Parathyroid adenoma (tissue), 2 donors: ENCODE results near the gene TMEM63C.

Experiments
- H2AFZ ChIP-seq: fragments of 300-600 bp; sonication (generic); one replicate; pipeline ENCODE4 v1.7.0; 2017; ENCODE audit warnings: antibody characterized with exemption, mild to moderate bottlenecking
- H3K27ac ChIP-seq: fragments of 300-600 bp; sonication (generic); one replicate; pipeline ENCODE4 v1.7.0; 2017
- H3K27me3 ChIP-seq: fragments of 300-600 bp; sonication (generic); one replicate; pipeline ENCODE4 v1.7.0; 2017; ENCODE audit warnings: low read length; ENCODE audit not compliant: control insufficient read depth, insufficient read depth
- H3K36me3 ChIP-seq: fragments of 300-600 bp; sonication (generic); one replicate; pipeline ENCODE4 v1.7.0; 2017; ENCODE audit warnings: low read length; ENCODE audit not compliant: control insufficient read depth, insufficient read depth
- H3K4me1 ChIP-seq: fragments of 300-600 bp; sonication (generic); one replicate; pipeline ENCODE4 v1.7.0; 2017; ENCODE audit warnings: control low read depth
- H3K4me2 ChIP-seq: fragments of 300-600 bp; sonication (generic); one replicate; pipeline ENCODE4 v1.7.0; 2017; ENCODE audit warnings: low read length
- H3K4me3 ChIP-seq: fragments of 300-600 bp; sonication (generic); one replicate; pipeline ENCODE4 v1.7.0; 2017; ENCODE audit warnings: low read depth, low read length
- H3K79me2 ChIP-seq: fragments of 300-600 bp; sonication (generic); one replicate; pipeline ENCODE4 v1.7.0; 2017; ENCODE audit warnings: control low read depth
- H3K9ac ChIP-seq: fragments of 300-600 bp; sonication (generic); one replicate; pipeline ENCODE4 v1.7.0; 2017; ENCODE audit warnings: mild to moderate bottlenecking
- H3K9me3 ChIP-seq: fragments of 300-600 bp; sonication (generic); one replicate; pipeline ENCODE4 v1.7.0; 2017; ENCODE audit warnings: low read length; ENCODE audit not compliant: control insufficient read depth
- TF ChIP-seq, protein P1 (sequence below): fragments of 300-600 bp; sonication (generic); IDR thresholded peaks from one replicate; pipeline ENCODE4 v1.7.0; 2017; ENCODE audit warnings: antibody characterized with exemption, mild to moderate bottlenecking
- donor health status: primary hyperparathyroidism.

The TMEM63C gene

GRCh38 chr14:77249286-77249685, 67.7 kb downstream of the TMEM63C start:
- no peak overlapping the region for H3K27ac ChIP-seq
- TF ChIP-seq, protein P1, sequence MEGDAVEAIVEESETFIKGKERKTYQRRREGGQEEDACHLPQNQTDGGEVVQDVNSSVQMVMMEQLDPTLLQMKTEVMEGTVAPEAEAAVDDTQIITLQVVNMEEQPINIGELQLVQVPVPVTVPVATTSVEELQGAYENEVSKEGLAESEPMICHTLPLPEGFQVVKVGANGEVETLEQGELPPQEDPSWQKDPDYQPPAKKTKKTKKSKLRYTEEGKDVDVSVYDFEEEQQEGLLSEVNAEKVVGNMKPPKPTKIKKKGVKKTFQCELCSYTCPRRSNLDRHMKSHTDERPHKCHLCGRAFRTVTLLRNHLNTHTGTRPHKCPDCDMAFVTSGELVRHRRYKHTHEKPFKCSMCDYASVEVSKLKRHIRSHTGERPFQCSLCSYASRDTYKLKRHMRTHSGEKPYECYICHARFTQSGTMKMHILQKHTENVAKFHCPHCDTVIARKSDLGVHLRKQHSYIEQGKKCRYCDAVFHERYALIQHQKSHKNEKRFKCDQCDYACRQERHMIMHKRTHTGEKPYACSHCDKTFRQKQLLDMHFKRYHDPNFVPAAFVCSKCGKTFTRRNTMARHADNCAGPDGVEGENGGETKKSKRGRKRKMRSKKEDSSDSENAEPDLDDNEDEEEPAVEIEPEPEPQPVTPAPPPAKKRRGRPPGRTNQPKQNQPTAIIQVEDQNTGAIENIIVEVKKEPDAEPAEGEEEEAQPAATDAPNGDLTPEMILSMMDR = no peak
- H3K4me1 ChIP-seq = no peaks in the 10 kb centered on the region
- H3K36me3 ChIP-seq = no peaks in the 10 kb centered on the region
- H3K79me2 ChIP-seq = no peaks in the 10 kb centered on the region
- H2AFZ ChIP-seq = no peak overlapping the region
- H3K9ac ChIP-seq = no peak overlapping the region
- no peak overlapping the region for H3K4me3 ChIP-seq
- H3K9me3 ChIP-seq = no peaks in the 10 kb centered on the region
- H3K27me3 ChIP-seq = no peaks in the 10 kb centered on the region
- H3K4me2 ChIP-seq = no peak overlapping the region

DNA sequence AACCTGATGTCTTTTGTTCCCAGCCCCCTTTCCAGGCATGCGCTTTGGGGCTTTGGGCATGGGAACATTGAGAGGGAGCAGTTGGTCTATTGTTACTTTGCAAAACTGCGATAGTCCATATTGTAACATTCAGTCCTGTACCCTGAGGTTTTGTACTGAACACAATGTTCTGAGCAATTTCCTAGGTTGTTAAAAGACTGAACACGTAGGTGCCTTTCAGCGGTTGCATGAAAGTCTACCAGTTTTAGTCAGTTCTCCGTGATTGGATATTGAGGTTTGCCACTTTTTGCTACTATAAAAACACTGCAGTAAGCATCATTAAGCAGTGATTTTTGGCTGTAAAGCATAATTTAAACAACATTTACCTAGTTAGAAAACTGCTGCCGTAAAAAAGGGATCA, 69.3 kb downstream of the TMEM63C start:
- TF ChIP-seq, protein P1 = no peak

GRCh38 chr14:77251870-77252269, 70.3 kb downstream of the TMEM63C start:
- no peaks in the 10 kb centered on the region for H3K36me3 ChIP-seq
- TF ChIP-seq, protein P1 = no peak
- no peaks in the 10 kb centered on the region for H3K4me1 ChIP-seq
- H3K4me3 ChIP-seq = no peak overlapping the region
- H2AFZ ChIP-seq = no peak overlapping the region
- no peak overlapping the region for H3K9ac ChIP-seq
- H3K27ac ChIP-seq = no peak overlapping the region
- H3K9me3 ChIP-seq = no peaks in the 10 kb centered on the region
- no peak overlapping the region for H3K4me2 ChIP-seq
- H3K79me2 ChIP-seq = no peaks in the 10 kb centered on the region
- no peaks in the 10 kb centered on the region for H3K27me3 ChIP-seq

More for the DNA sequence above, 69.3 kb downstream of the TMEM63C start:
- no peak overlapping the region for H3K4me3 ChIP-seq
- H3K9ac ChIP-seq = no peak overlapping the region
- H3K36me3 ChIP-seq = no peaks in the 10 kb centered on the region
- H3K27ac ChIP-seq = no peak overlapping the region
- no peaks in the 10 kb centered on the region for H3K4me1 ChIP-seq
- H3K9me3 ChIP-seq = no peaks in the 10 kb centered on the region
- no peak overlapping the region for H3K4me2 ChIP-seq
- no peaks in the 10 kb centered on the region for H3K27me3 ChIP-seq
- H2AFZ ChIP-seq = no peak overlapping the region
- no peaks in the 10 kb centered on the region for H3K79me2 ChIP-seq

- no peaks in the 10 kb centered on the region for H3K27me3 ChIP-seq
- H3K9ac ChIP-seq = no peak overlapping the region
- H3K27ac ChIP-seq = no peak overlapping the region
- no peak overlapping the region for H3K4me2 ChIP-seq
- H3K79me2 ChIP-seq = no peaks in the 10 kb centered on the region
- H3K4me1 ChIP-seq = no peaks in the 10 kb centered on the region
- TF ChIP-seq, protein P1 = no peak
- no peak overlapping the region for H2AFZ ChIP-seq
- no peaks in the 10 kb centered on the region for H3K9me3 ChIP-seq
- H3K36me3 ChIP-seq = no peaks in the 10 kb centered on the region
- H3K4me3 ChIP-seq = no peak overlapping the region
Observed at GRCh38 chr14:77253333-77254190, 72.0 kb downstream of the TMEM63C start.

- H3K4me3 ChIP-seq = no peak overlapping the region
- no peak overlapping the region for H3K27ac ChIP-seq
- no peaks in the 10 kb centered on the region for H3K79me2 ChIP-seq
- no peak overlapping the region for H3K9ac ChIP-seq
- H3K4me1 ChIP-seq = peaks cover 2% of the 10 kb centered on the region
- H3K4me2 ChIP-seq = no peak overlapping the region
- H2AFZ ChIP-seq = no peak overlapping the region
- TF ChIP-seq, protein P1 = no peak
- no peaks in the 10 kb centered on the region for H3K9me3 ChIP-seq
- no peaks in the 10 kb centered on the region for H3K36me3 ChIP-seq
- no peaks in the 10 kb centered on the region for H3K27me3 ChIP-seq
Observed at GRCh38 chr14:77256694-77257093, 75.1 kb downstream of the TMEM63C start.
